SK-N-SH (cell line): ENCODE measurements around the gene CD99L2. TPM values are rescaled to one million over a fixed set of nuclear protein-coding genes. Genes with fewer than 3 reads are reported as not detected.
A peak's percentile ranks its signal among the peaks of the same experiment; 100 is the strongest.

Experiments
- CTCF ChIA-PET: fragments of 300-600, 350-600 bp; formaldehyde crosslinking; extraction: SDS; loops from one replicate; lab custom pipeline; 2021; lab: Yijun Ruan, JAX
- POLR2A ChIA-PET: fragments of 350-600 bp; sonication (Branson Sonifier 250); formaldehyde crosslinking; extraction: SDS; loops from one replicate; lab custom pipeline; 2020; ENCODE audit warnings: antibody characterized with exemption, inconsistent platforms; lab: Yijun Ruan, JAX
- DNase-seq: peaks from one replicate; pipeline ENCODE4 v3.0.0; 2012
- H2AFZ ChIP-seq: fragments of 200-600 bp; sonication (generic); 2 replicates; pipeline ENCODE4 v1.8.1; 2016; ENCODE audit warnings: antibody characterized with exemption, mild to moderate bottlenecking, low read depth
- H3F3A ChIP-seq: fragments of 200-600 bp; sonication (generic); replicated peaks from 2 replicates; pipeline ENCODE3; 2016; ENCODE audit warnings: antibody characterized with exemption, mild to moderate bottlenecking; ENCODE audit not compliant: insufficient read depth
- H3K27ac ChIP-seq, 2 experiments: fragments of 200-500 bp in 1 of 2; fragments of 200-600 bp in 1 of 2; sonication (Bioruptor generic) in 1 of 2; sonication (generic), shearing (Covaris generic) in 1 of 2; 2 replicates each; pipeline versions ENCODE4 v1.5.1 to v1.6.1; 2014 to 2016; ENCODE audit warnings: low read depth in 2 of 2, inconsistent platforms in 1 of 2, low read length in 1 of 2, mild to moderate bottlenecking in 1 of 2, mixed read lengths in 1 of 2
- H3K27me3 ChIP-seq: fragments of 200-600 bp; sonication (generic), shearing (Covaris generic); 2 replicates; pipeline ENCODE4 v1.6.1; 2016; ENCODE audit warnings: mixed run types; ENCODE audit not compliant: insufficient read depth
- H3K36me3 ChIP-seq, 2 experiments: fragments of 200-500 bp in 1 of 2; fragments of 200-600 bp in 1 of 2; sonication (Bioruptor generic) in 1 of 2; sonication (generic) in 1 of 2; replicated peaks in 1 of 2; 2 replicates each; pipeline versions ENCODE3 to v1.5.1; 2014 to 2016; ENCODE audit warnings: low read length in 1 of 2, mild to moderate bottlenecking in 1 of 2; ENCODE audit not compliant: insufficient read depth in 2 of 2, control insufficient read depth in 1 of 2
- H3K4me1 ChIP-seq, 2 experiments: fragments of 200-500 bp in 1 of 2; fragments of 200-600 bp in 1 of 2; sonication (Bioruptor generic) in 1 of 2; sonication (generic), shearing (Covaris generic) in 1 of 2; 2 replicates each; pipeline versions ENCODE4 v1.5.1 to v1.6.1; 2014 to 2016; ENCODE audit warnings: low read depth in 1 of 2, low read length in 1 of 2, mixed run types in 1 of 2; ENCODE audit not compliant: insufficient read depth in 2 of 2, control insufficient read depth in 1 of 2
- H3K4me2 ChIP-seq: fragments of 200-600 bp; sonication (generic), shearing (Covaris generic); 2 replicates; pipeline ENCODE4 v1.6.1; 2017; ENCODE audit warnings: mixed run types
- H3K4me3 ChIP-seq, 2 experiments: fragments of 200-500 bp in 1 of 2; fragments of 200-600 bp in 1 of 2; sonication (Bioruptor generic) in 1 of 2; sonication (generic), shearing (Covaris generic) in 1 of 2; 2 replicates each; pipeline versions ENCODE4 v1.5.1 to v1.8.1; 2014 to 2016; ENCODE audit warnings: low read depth in 2 of 2, inconsistent platforms in 1 of 2, low read length in 1 of 2, mild to moderate bottlenecking in 1 of 2, mixed read lengths in 1 of 2, moderate library complexity in 1 of 2
- H3K79me2 ChIP-seq: fragments of 200-600 bp; sonication (generic); 2 replicates; pipeline ENCODE4 v1.8.1; 2017; ENCODE audit warnings: mild to moderate bottlenecking; ENCODE audit not compliant: insufficient read depth
- H3K9ac ChIP-seq: fragments of 200-600 bp; sonication (generic); 2 replicates; pipeline ENCODE4 v1.6.1; 2017; ENCODE audit warnings: mixed run types
- H3K9me2 ChIP-seq: fragments of 200-600 bp; sonication (generic); 2 replicates; pipeline ENCODE4 v1.6.1; 2017; ENCODE audit warnings: mixed run types
- H3K9me3 ChIP-seq: fragments of 200-600 bp; sonication (generic); 2 replicates; pipeline ENCODE4 v1.6.1; 2017; ENCODE audit warnings: mixed run types, mild to moderate bottlenecking, moderate library complexity
- H4K20me1 ChIP-seq: fragments of 200-600 bp; sonication (generic); 2 replicates; pipeline ENCODE4 v1.6.1; 2017; ENCODE audit warnings: mild to moderate bottlenecking, mixed run types; ENCODE audit not compliant: insufficient read depth
- CHD2 ChIP-seq: fragments of 150-350 bp; IDR thresholded peaks from 2 replicates; pipeline ENCODE4 v1.6.1; 2018; ENCODE audit warnings: low read length; ENCODE audit not compliant: partially characterized antibody
- ELF1 ChIP-seq: IDR thresholded peaks from 2 replicates; pipeline ENCODE4 v1.4.0; 2012
- EP300 ChIP-seq, 2 experiments: IDR thresholded peaks; 2 replicates each; pipeline versions ENCODE4 v1.4.0 to v1.6.1; 2012; ENCODE audit warnings: borderline replicate concordance in 1 of 2, low read depth in 1 of 2, low read length in 1 of 2
- EZH2phosphoT487 ChIP-seq: fragments of 200-600 bp; sonication (generic); IDR thresholded peaks from 2 replicates; pipeline ENCODE4 v1.6.1; 2017; ENCODE audit warnings: low read depth, mixed run types, mild to moderate bottlenecking, antibody characterized with exemption, moderate library complexity, borderline replicate concordance
- FOSL2 ChIP-seq: IDR thresholded peaks from 2 replicates; pipeline ENCODE4 v1.4.0; 2012; ENCODE audit warnings: low read depth, mild to moderate bottlenecking, moderate library complexity, borderline replicate concordance
- FOXM1 ChIP-seq: IDR thresholded peaks from 2 replicates; pipeline ENCODE4 v1.4.0; 2012; ENCODE audit warnings: low read depth, mild to moderate bottlenecking
- GATA2 ChIP-seq: sonication (generic); formaldehyde crosslinking; IDR thresholded peaks from 2 replicates; pipeline ENCODE4 v1.5.0; 2020; ENCODE audit warnings: mild to moderate bottlenecking, missing genetic modification reagents
- JUND ChIP-seq: IDR thresholded peaks from 2 replicates; pipeline ENCODE4 v1.4.0; 2012
- MEF2A ChIP-seq: IDR thresholded peaks from 2 replicates; pipeline ENCODE4 v1.4.0; 2012; ENCODE audit warnings: low read depth, borderline replicate concordance
- MXI1 ChIP-seq: IDR thresholded peaks from 2 replicates; pipeline ENCODE4 v1.6.1; 2012; ENCODE audit warnings: mild to moderate bottlenecking, low read depth, low read length, improper control_type of control experiment
- POLR2AphosphoS5 ChIP-seq: IDR thresholded peaks from 2 replicates; pipeline ENCODE4 v1.6.1; 2012; ENCODE audit warnings: low read depth, low read length
- RCOR1 ChIP-seq: fragments of 150-350 bp; IDR thresholded peaks from 2 replicates; pipeline ENCODE4 v1.6.1; 2017; ENCODE audit warnings: antibody characterized with exemption, low read length
- RFX5 ChIP-seq: IDR thresholded peaks from 2 replicates; pipeline ENCODE4 v1.6.1; 2012; ENCODE audit warnings: mild to moderate bottlenecking, improper control_type of control experiment, low read length
- SIN3A ChIP-seq: IDR thresholded peaks from 2 replicates; pipeline ENCODE4 v1.6.1; 2012; ENCODE audit warnings: low read depth, mild to moderate bottlenecking, low read length, moderate library complexity, borderline replicate concordance
- SMC3 ChIP-seq: IDR thresholded peaks from 2 replicates; pipeline ENCODE4 v1.6.1; 2012; ENCODE audit warnings: low read depth, low read length, improper control_type of control experiment
- TAF1 ChIP-seq: IDR thresholded peaks from 2 replicates; pipeline ENCODE4 v1.6.1; 2012; ENCODE audit warnings: low read depth, mild to moderate bottlenecking, low read length, moderate library complexity, borderline replicate concordance
- TCF12 ChIP-seq: IDR thresholded peaks from 2 replicates; pipeline ENCODE4 v1.4.0; 2012
- WGBS: methylation state at CpG from one replicate; pipeline ENCODE4 v1.1.6; 2017; ENCODE audit warnings: low lambda C conversion rate; 5-methylcytosine and 5-hydroxymethylcytosine counted together
- polyA plus RNA-seq, 3 experiments: library from polyadenylated mRNA; depleted of rRNA; stranded (reverse); fragments of >200 nt; gene quantifications; 2 replicates each; pipeline ENCODE4 v1.2.3, GENCODE V29; 2012
- TF ChIP-seq, protein P1 (sequence below): IDR thresholded peaks from 2 replicates; pipeline ENCODE4; 2012
- TF ChIP-seq, protein P2 (sequence below): IDR thresholded peaks from 2 replicates; pipeline ENCODE4 v1.4.0; 2012; ENCODE audit warnings: low read depth, borderline replicate concordance
- TF ChIP-seq, protein P3 (sequence below): fragments of 150-350 bp; IDR thresholded peaks from 2 replicates; pipeline ENCODE4 v1.6.1; 2017; ENCODE audit warnings: antibody characterized with exemption, low read length, low read depth, borderline replicate concordance
- TF ChIP-seq, protein P4 (sequence below): IDR thresholded peaks from 2 replicates; pipeline ENCODE4 v1.6.1; 2012; ENCODE audit warnings: mild to moderate bottlenecking, low read depth, low read length, moderate library complexity

CD99L2 gene
- polyA plus RNA-seq, 1 of the 3 experiments (the other 2 are of a cell fraction) = 57.7 TPM

DNA sequence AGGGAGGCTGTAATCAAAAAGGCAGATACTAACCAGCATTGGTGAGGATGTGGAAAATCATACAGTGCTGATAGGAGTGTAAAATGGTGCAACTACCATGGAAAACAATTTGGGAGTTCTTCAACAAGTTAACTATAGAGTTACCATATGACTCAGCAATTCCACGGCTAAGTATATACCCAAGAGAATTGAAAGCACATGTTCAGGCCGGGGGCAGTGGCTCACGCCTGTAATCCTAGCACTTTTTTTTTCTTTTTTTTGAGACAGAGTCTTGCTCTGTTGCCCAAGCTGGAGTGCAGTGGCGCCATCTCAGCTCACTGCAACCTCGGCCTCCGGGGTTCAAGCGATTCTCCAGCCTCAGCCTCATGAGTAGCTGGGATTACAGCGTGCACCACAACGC is 15.0 kb upstream of the CD99L2 start:
- TF ChIP-seq, protein P1, sequence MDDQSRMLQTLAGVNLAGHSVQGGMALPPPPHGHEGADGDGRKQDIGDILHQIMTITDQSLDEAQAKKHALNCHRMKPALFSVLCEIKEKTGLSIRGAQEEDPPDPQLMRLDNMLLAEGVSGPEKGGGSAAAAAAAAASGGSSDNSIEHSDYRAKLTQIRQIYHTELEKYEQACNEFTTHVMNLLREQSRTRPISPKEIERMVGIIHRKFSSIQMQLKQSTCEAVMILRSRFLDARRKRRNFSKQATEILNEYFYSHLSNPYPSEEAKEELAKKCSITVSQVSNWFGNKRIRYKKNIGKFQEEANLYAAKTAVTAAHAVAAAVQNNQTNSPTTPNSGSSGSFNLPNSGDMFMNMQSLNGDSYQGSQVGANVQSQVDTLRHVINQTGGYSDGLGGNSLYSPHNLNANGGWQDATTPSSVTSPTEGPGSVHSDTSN = no peak
- no peak for TF ChIP-seq TAF1
- TF ChIP-seq MEF2A = no peak
- TF ChIP-seq, protein P2, sequence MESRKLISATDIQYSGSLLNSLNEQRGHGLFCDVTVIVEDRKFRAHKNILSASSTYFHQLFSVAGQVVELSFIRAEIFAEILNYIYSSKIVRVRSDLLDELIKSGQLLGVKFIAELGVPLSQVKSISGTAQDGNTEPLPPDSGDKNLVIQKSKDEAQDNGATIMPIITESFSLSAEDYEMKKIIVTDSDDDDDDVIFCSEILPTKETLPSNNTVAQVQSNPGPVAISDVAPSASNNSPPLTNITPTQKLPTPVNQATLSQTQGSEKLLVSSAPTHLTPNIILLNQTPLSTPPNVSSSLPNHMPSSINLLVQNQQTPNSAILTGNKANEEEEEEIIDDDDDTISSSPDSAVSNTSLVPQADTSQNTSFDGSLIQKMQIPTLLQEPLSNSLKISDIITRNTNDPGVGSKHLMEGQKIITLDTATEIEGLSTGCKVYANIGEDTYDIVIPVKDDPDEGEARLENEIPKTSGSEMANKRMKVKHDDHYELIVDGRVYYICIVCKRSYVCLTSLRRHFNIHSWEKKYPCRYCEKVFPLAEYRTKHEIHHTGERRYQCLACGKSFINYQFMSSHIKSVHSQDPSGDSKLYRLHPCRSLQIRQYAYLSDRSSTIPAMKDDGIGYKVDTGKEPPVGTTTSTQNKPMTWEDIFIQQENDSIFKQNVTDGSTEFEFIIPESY = no peak
- TF ChIP-seq FOXM1 = no peak
- no peak for TF ChIP-seq SIN3A
- TF ChIP-seq TCF12 = peak; percentile 72
- no peak for TF ChIP-seq EP300 (IDR thresholded peaks at IDR 0.05; ENCODE audit: borderline replicate concordance in 1 of 2, low read depth in 1 of 2, low read length in 1 of 2)
- no peak for TF ChIP-seq EZH2phosphoT487
- Histone ChIP-seq H3K4me2 (no peak overlapping the region), H4K20me1 (no peaks in the 10 kb centered on the region), H3K9me3 (no peaks in the 10 kb centered on the region), H3K79me2 (no peaks in the 10 kb centered on the region), H3K27ac (no peak overlapping the region), H2AFZ (no peak overlapping the region), H3K9ac (no peak overlapping the region), H3K9me2 (no peaks in the 10 kb centered on the region), H3K4me1 (no peaks in the 10 kb centered on the region), H3K36me3 (no peaks in the 10 kb centered on the region), H3K27me3 (no peaks in the 10 kb centered on the region; the same call in 1 of the 2 replicates), H3K4me3 (no peak overlapping the region), H3F3A (no peaks in the 10 kb centered on the region)
- ChIA-PET POLR2A (no interaction called here), CTCF (no interaction called here)
- WGBS = 29% methylated on average over 9 of the region's 9 CpGs
- no peak for DNase-seq

DNA sequence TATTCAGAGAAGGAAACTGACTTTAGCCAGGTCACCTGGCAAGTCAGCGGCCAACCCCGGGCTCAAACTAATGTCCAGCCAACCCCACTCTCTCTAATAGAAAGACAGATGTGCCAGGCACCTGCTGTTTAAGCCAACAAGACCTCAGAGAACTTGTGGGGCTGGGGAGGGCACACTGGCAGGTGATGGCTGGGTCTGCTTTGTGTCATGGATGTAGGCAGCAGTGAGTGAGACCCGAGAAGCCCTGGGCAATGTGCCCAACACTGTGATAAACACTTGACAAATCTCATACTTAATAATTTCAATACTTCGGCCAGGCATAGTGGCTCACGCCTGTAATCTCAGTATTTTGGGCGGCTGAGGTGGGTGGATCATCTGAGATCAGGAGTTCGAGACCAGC is 9.0 kb upstream of the CD99L2 start:
- H3K79me2 ChIP-seq = no peaks in the 10 kb centered on the region
- no peaks in the 10 kb centered on the region for H3K9me3 ChIP-seq
- no peaks in the 10 kb centered on the region for H3F3A ChIP-seq
- H2AFZ ChIP-seq = no peak overlapping the region
- no peak overlapping the region for H3K4me3 ChIP-seq
- H3K4me1 ChIP-seq = no peaks in the 10 kb centered on the region
- no peaks in the 10 kb centered on the region for H3K27me3 ChIP-seq
- TF ChIP-seq SIN3A (no peak), TCF12 (no peak), SMC3 (no peak), RCOR1 (no peak), GATA2 (no peak), ELF1 (no peak), FOXM1 (no peak), RFX5 (no peak), MXI1 (no peak), JUND (no peak), CHD2 (no peak), EP300 (IDR thresholded peaks at IDR 0.05; ENCODE audit: borderline replicate concordance in 1 of 2, low read depth in 1 of 2, low read length in 1 of 2) (no peak), FOSL2 (no peak), EZH2phosphoT487 (no peak), POLR2AphosphoS5 (no peak)
- TF ChIP-seq, protein P3, sequence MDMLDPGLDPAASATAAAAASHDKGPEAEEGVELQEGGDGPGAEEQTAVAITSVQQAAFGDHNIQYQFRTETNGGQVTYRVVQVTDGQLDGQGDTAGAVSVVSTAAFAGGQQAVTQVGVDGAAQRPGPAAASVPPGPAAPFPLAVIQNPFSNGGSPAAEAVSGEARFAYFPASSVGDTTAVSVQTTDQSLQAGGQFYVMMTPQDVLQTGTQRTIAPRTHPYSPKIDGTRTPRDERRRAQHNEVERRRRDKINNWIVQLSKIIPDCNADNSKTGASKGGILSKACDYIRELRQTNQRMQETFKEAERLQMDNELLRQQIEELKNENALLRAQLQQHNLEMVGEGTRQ = no peak
- TF ChIP-seq, protein P4, sequence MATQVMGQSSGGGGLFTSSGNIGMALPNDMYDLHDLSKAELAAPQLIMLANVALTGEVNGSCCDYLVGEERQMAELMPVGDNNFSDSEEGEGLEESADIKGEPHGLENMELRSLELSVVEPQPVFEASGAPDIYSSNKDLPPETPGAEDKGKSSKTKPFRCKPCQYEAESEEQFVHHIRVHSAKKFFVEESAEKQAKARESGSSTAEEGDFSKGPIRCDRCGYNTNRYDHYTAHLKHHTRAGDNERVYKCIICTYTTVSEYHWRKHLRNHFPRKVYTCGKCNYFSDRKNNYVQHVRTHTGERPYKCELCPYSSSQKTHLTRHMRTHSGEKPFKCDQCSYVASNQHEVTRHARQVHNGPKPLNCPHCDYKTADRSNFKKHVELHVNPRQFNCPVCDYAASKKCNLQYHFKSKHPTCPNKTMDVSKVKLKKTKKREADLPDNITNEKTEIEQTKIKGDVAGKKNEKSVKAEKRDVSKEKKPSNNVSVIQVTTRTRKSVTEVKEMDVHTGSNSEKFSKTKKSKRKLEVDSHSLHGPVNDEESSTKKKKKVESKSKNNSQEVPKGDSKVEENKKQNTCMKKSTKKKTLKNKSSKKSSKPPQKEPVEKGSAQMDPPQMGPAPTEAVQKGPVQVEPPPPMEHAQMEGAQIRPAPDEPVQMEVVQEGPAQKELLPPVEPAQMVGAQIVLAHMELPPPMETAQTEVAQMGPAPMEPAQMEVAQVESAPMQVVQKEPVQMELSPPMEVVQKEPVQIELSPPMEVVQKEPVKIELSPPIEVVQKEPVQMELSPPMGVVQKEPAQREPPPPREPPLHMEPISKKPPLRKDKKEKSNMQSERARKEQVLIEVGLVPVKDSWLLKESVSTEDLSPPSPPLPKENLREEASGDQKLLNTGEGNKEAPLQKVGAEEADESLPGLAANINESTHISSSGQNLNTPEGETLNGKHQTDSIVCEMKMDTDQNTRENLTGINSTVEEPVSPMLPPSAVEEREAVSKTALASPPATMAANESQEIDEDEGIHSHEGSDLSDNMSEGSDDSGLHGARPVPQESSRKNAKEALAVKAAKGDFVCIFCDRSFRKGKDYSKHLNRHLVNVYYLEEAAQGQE = no peak
- ChIA-PET CTCF (no interaction called here), POLR2A (no interaction called here)
- DNase-seq = no peak
- H3K9me2 ChIP-seq = no peaks in the 10 kb centered on the region
- no peak overlapping the region for H3K4me2 ChIP-seq
- 23% methylated on average over 7 of the region's 7 CpGs for WGBS
- no peak overlapping the region for H3K9ac ChIP-seq
- H3K36me3 ChIP-seq = no peaks in the 10 kb centered on the region
- H3K27ac ChIP-seq = no peak overlapping the region
- no peaks in the 10 kb centered on the region for H4K20me1 ChIP-seq
